ENCODE data around the gene SYCP3. TPM values are rescaled to one million over a fixed set of nuclear protein-coding genes. Genes with fewer than 3 reads are reported as not detected.

SYCP3 gene
- polyA plus RNA-seq, 3 donors from 2014 or later, result 0.18 TPM; not detected in 2

- no peaks in the 10 kb centered on the region for H3K9me3 Mint-ChIP-seq
- peaks cover 16 to 28% (median 18%) of the 10 kb centered on the region in 3 donors for H3K36me3 Mint-ChIP-seq
- H3K27ac Mint-ChIP-seq, result no peak overlapping the region
- H3K4me3 Mint-ChIP-seq, result no peak overlapping the region
- H3K4me1 Mint-ChIP-seq, result no peaks in the 10 kb centered on the region
- no peaks in the 10 kb centered on the region for H3K27me3 Mint-ChIP-seq (ENCODE audit: low read depth in 3 of 3)
- DNase-seq, result no peak
These were observed 12.2 kb downstream of the SYCP3 start for GRCh38 chr12:101727098-101727497.

DNA sequence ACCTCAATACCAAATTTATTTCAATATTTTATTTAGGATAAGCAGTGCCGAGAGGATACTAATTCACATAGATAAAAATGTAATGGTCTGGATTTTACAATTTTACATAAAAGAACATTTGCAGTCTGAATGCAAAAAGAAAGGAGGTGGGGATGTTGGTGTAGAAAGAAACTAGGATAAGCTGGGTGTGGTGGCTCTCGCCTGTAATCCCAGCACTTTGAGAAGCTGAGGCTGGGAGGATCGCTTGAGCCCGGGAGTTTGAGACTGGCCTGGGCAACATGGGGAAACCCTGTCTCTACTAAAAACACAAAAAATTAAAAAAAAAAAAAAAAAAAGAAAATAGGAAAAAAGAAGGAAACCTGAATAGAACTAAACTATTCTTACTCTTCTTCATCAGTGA, 16.9 kb downstream of the SYCP3 start:
- H3K4me3 Mint-ChIP-seq, result no peak overlapping the region
- H3K4me1 Mint-ChIP-seq, result no peaks in the 10 kb centered on the region
- H3K36me3 Mint-ChIP-seq, result peaks cover 7 to 13% (median 11%) of the 10 kb centered on the region in 3 donors
- H3K27ac Mint-ChIP-seq, result no peak overlapping the region
- H3K27me3 Mint-ChIP-seq (ENCODE audit: low read depth in 3 of 3), result no peaks in the 10 kb centered on the region
- no peak for DNase-seq
- H3K9me3 Mint-ChIP-seq, result no peaks in the 10 kb centered on the region

- H3K4me3 Mint-ChIP-seq, result no peak overlapping the region
- DNase-seq, result no peak
- H3K36me3 Mint-ChIP-seq, result peaks cover 2 to 6% (median 5%) of the 10 kb centered on the region in 3 donors
- no peaks in the 10 kb centered on the region for H3K9me3 Mint-ChIP-seq
- H3K27me3 Mint-ChIP-seq (ENCODE audit: low read depth in 3 of 3), result no peaks in the 10 kb centered on the region
- no peak overlapping the region for H3K27ac Mint-ChIP-seq
- no peaks in the 10 kb centered on the region for H3K4me1 Mint-ChIP-seq
These were observed 19.1 kb downstream of the SYCP3 start for GRCh38 chr12:101720118-101720517.

DNA sequence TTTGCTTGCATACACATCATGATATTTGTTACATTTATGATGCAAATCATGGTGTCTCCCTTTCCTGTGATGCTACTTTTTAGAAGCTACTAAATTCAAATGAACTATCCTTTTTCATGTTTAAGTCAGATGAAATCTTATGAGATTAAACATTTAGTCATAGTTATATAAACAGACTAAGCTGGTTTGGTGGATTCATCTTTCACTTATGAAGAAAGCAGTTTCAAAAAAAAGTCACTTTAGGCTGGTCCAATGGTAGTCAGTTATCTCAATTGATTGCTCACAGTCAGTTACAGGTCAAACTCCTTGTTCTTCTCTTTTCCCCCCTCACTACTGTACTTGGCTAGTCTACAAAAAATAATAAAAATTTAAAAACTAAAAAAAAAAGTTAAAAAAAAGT, 19.7 kb downstream of the SYCP3 start:
- no peak overlapping the region for H3K27ac Mint-ChIP-seq
- peaks cover 2 to 6% (median 5%) of the 10 kb centered on the region in 3 donors for H3K36me3 Mint-ChIP-seq
- H3K4me1 Mint-ChIP-seq, result no peaks in the 10 kb centered on the region

GRCh38 chr12:101714877-101715444, 24.3 kb downstream of the SYCP3 start:
- peaks cover 0 to 5% (median 2%) of the 10 kb centered on the region in 3 donors for H3K36me3 Mint-ChIP-seq
- no peak overlapping the region for H3K4me3 Mint-ChIP-seq
- no peak overlapping the region for H3K27ac Mint-ChIP-seq
- H3K27me3 Mint-ChIP-seq (ENCODE audit: low read depth in 3 of 3), result no peaks in the 10 kb centered on the region
- DNase-seq, result no peak
- no peaks in the 10 kb centered on the region for H3K9me3 Mint-ChIP-seq
- H3K4me1 Mint-ChIP-seq, result no peaks in the 10 kb centered on the region

More for the DNA sequence above, 19.7 kb downstream of the SYCP3 start:
- DNase-seq, result no peak
- no peak overlapping the region for H3K4me3 Mint-ChIP-seq
- no peaks in the 10 kb centered on the region for H3K27me3 Mint-ChIP-seq (ENCODE audit: low read depth in 3 of 3)
- no peaks in the 10 kb centered on the region for H3K9me3 Mint-ChIP-seq

- no peak for DNase-seq
- no peaks in the 10 kb centered on the region for H3K9me3 Mint-ChIP-seq
- H3K27me3 Mint-ChIP-seq (ENCODE audit: low read depth in 3 of 3), result no peaks in the 10 kb centered on the region
- H3K27ac Mint-ChIP-seq, result no peak overlapping the region
- peaks cover 8 to 10% of the 10 kb centered on the region in 2 donors for H3K4me1 Mint-ChIP-seq
- no peak overlapping the region for H3K4me3 Mint-ChIP-seq
- peaks cover 0 to 5% (median 2%) of the 10 kb centered on the region in 3 donors for H3K36me3 Mint-ChIP-seq
These were observed 25.3 kb downstream of the SYCP3 start for GRCh38 chr12:101713930-101714329.

DNA sequence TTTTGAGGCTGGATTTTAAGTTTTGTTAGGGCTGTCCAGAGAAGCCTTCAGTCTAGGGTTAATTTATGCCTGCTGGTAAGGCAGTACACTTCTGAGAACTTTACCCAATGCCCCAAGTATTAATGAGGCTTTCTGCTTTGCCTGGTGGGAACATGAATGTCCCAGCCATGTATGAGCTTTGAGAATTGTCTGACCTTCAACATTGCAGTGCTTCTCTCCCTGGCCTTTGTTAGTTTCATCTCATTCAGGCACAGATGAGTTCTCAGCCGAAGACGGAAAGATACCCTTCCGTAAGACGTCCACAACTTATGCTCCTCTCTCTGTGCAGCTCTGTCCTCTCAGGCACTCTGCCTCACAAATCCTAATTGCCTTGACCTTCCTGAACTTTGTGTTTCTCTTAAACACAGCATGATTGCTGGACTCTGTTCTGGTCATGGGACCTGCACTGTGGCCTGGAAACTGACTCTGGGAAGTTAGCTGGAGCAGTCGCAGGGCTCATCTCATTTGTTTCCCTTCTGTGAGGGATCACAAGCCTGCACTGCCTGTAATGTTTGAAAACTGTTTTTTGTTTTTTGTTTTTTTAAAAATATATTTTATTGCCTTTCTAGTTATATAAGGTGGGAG, 26.1 kb downstream of the SYCP3 start:
- Mint-ChIP-seq H3K27me3 (ENCODE audit: low read depth in 3 of 3) (no peaks in the 10 kb centered on the region), H3K4me1 (peaks cover 8 to 11% of the 10 kb centered on the region in 2 donors), H3K9me3 (no peaks in the 10 kb centered on the region), H3K36me3 (peaks cover 0 to 5% (median 2%) of the 10 kb centered on the region in 3 donors), H3K4me3 (no peak overlapping the region), H3K27ac (peak overlapping the region in 1 of 6 donors; percentile 6)
- DNase-seq, result no peak

GRCh38 chr12:101710288-101710687, 29.0 kb downstream of the SYCP3 start:
- Mint-ChIP-seq H3K4me3 (no peak overlapping the region), H3K9me3 (no peaks in the 10 kb centered on the region), H3K27ac (no peak overlapping the region), H3K36me3 (no peaks in the 10 kb centered on the region), H3K27me3 (ENCODE audit: low read depth in 3 of 3) (no peaks in the 10 kb centered on the region), H3K4me1 (peaks cover 8 to 11% of the 10 kb centered on the region in 2 donors)
- no peak for DNase-seq

DNA sequence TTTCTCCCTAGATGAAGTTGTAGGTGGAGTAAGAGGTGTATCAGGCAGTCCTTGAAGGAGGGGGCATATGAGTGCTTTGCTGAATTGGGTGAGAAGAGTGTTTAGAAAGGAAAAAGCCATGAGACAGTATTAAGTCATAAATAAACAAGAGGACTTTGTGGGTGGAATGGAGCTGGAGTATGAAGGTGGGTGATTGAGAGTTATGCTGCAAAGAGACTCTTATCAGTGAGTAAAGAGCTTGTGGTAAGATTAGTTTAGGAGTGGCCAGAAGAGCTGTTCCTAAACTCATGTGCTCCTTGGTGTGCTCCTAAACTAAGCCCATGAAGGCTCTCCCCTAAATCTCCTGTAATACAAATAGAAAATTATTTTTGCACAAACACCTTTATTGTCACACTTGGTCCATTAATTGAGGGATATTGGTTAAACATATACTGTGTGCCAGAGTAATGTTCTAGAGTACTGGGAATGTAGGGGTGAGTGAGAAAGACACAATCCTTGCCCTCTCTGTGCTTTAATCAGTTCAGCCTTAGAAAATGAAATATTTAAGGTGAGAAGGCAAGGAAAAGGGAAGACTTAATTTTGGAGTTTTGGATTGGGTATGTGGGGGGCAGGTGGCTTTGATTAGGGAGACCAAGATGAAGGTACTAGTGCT, 32.0 kb downstream of the SYCP3 start:
- no peaks in the 10 kb centered on the region for H3K27me3 Mint-ChIP-seq (ENCODE audit: low read depth in 3 of 3)
- DNase-seq, result no peak
- H3K4me3 Mint-ChIP-seq, result no peak overlapping the region
- no peaks in the 10 kb centered on the region for H3K9me3 Mint-ChIP-seq
- H3K4me1 Mint-ChIP-seq, result peaks cover 8 to 11% of the 10 kb centered on the region in 2 donors
- no peaks in the 10 kb centered on the region for H3K36me3 Mint-ChIP-seq
- H3K27ac Mint-ChIP-seq, result peak overlapping the region in 1 of 6 donors; percentile 20

- Mint-ChIP-seq H3K4me3 (no peak overlapping the region), H3K9me3 (no peaks in the 10 kb centered on the region), H3K36me3 (no peaks in the 10 kb centered on the region)
These were observed 32.9 kb downstream of the SYCP3 start for GRCh38 chr12:101706403-101706802.

GRCh38 chr12:101703487-101703886, 35.8 kb downstream of the SYCP3 start:
- H3K4me3 Mint-ChIP-seq, result no peak overlapping the region
- no peak for DNase-seq
- no peak overlapping the region for H3K27ac Mint-ChIP-seq
- no peaks in the 10 kb centered on the region for H3K9me3 Mint-ChIP-seq
- H3K4me1 Mint-ChIP-seq, result peaks cover 5% of the 10 kb centered on the region in 2 donors
- H3K27me3 Mint-ChIP-seq (ENCODE audit: low read depth in 3 of 3), result peaks cover 0 to 2% (median 0%) of the 10 kb centered on the region in 3 donors
- no peaks in the 10 kb centered on the region for H3K36me3 Mint-ChIP-seq

More at GRCh38 chr12:101706403-101706802, 32.9 kb downstream of the SYCP3 start:
- H3K27me3 Mint-ChIP-seq (ENCODE audit: low read depth in 3 of 3), result no peaks in the 10 kb centered on the region
- H3K4me1 Mint-ChIP-seq, result peaks cover 8 to 11% of the 10 kb centered on the region in 2 donors
- no peak overlapping the region for H3K27ac Mint-ChIP-seq
- no peak for DNase-seq

GRCh38 chr12:101700299-101700820, 38.9 kb downstream of the SYCP3 start:
- H3K4me3 Mint-ChIP-seq, result no peak overlapping the region
- no peak for DNase-seq
- H3K4me1 Mint-ChIP-seq, result peaks cover 17 to 19% of the 10 kb centered on the region in 2 donors
- H3K9me3 Mint-ChIP-seq, result no peaks in the 10 kb centered on the region
- H3K27me3 Mint-ChIP-seq (ENCODE audit: low read depth in 3 of 3), result peaks cover 2 to 3% (median 3%) of the 10 kb centered on the region in 3 donors
- no peaks in the 10 kb centered on the region for H3K36me3 Mint-ChIP-seq
- H3K27ac Mint-ChIP-seq, result no peak overlapping the region

GRCh38 chr12:101698800-101699347, 40.4 kb downstream of the SYCP3 start:
- Mint-ChIP-seq H3K27ac (peak overlapping the region in 5 of 6 donors; percentile 14 to 85 (median 79)), H3K4me1 (peaks cover 17 to 19% of the 10 kb centered on the region in 2 donors)

More at GRCh38 chr12:101698800-101699347, 40.4 kb downstream of the SYCP3 start:
- Mint-ChIP-seq H3K9me3 (no peaks in the 10 kb centered on the region), H3K27me3 (ENCODE audit: low read depth in 3 of 3) (peaks cover 2 to 3% (median 3%) of the 10 kb centered on the region in 3 donors), H3K4me3 (peak overlapping the region; percentile 82 to 93 (median 90)), H3K36me3 (no peaks in the 10 kb centered on the region)
- no peak for DNase-seq
